ENCODE results near the gene INO80B.
A peak's percentile ranks its signal among the peaks of the same experiment; 100 is the strongest.

INO80B gene

DNA sequence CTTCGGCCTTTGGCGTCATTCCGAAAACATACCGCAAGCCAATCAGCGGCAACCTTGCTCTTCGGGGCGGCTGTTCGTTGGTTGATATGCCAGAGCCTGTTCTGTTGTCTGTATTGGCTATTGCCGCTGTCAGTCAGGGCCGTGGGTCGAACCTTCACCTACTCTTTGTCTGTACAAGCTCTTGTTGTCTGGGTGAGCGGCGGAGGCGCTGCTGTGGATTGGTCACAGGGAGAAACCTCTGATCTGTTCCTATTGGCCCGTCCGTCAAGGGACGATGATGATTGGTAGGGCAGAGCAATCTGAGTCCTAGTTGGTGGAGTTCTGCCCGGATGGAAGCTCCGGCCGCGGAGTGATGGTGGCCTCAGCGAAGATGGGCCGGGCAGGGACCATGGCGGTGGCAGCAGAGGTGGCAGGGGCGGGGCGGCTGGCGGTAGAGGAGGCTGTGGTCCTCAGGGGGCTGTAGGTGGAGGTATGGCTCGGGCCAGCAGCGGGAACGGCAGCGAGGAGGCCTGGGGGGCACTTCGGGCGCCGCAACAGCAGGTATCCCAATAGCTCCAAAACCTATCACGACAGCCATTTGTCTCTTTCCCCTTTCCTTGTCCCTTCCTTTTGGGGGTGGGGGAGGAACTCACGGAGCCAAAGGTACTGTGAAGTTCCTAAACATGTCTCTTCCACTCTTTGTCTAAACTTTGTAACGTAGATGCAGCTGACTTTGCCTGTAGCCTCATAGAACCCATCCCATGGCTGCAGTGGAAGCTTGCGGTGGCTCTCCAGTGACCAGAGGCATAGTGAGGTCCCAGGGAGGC is 3.4 kb downstream of the INO80B start, which contains the start of gene WBP1:
Gene WBP1 (plus strand): TSS at position 307 of the 806 bp plus-strand sequence. CDS start 165 bp downstream, at position 472.
- TF ChIP-seq ZFX (IDR thresholded peaks at IDR 0.05; ENCODE audit: borderline replicate concordance): no peak
- TF ChIP-seq, protein P1, sequence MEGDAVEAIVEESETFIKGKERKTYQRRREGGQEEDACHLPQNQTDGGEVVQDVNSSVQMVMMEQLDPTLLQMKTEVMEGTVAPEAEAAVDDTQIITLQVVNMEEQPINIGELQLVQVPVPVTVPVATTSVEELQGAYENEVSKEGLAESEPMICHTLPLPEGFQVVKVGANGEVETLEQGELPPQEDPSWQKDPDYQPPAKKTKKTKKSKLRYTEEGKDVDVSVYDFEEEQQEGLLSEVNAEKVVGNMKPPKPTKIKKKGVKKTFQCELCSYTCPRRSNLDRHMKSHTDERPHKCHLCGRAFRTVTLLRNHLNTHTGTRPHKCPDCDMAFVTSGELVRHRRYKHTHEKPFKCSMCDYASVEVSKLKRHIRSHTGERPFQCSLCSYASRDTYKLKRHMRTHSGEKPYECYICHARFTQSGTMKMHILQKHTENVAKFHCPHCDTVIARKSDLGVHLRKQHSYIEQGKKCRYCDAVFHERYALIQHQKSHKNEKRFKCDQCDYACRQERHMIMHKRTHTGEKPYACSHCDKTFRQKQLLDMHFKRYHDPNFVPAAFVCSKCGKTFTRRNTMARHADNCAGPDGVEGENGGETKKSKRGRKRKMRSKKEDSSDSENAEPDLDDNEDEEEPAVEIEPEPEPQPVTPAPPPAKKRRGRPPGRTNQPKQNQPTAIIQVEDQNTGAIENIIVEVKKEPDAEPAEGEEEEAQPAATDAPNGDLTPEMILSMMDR (IDR thresholded peaks at IDR 0.05): no peak
- H3K27ac ChIP-seq: peak within 1 kb of the TSS; percentile 98

DNA sequence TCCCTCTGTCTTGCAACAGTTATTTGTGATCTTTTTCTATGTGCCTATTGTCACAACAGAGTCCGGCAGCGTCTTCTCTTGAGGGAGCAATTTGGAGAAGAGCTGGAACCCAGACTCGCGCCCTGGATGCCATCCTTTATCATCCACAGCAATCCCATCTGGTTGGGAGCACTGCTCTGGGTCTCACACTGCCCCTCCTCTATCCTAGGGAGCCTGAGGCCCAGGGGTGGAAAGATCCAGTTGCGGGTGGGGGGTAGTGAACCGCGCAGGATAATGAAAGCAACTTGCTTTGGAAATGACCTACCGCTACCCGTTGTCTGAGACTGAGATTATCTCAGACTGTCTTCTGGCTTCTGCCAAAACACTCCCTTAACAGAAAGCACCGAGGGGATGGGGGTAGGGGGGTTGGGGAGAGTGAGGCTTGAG is 4.1 kb downstream of the INO80B start:
- TF ChIP-seq, protein P1 (IDR thresholded peaks at IDR 0.05): no peak
- TF ChIP-seq ZFX (IDR thresholded peaks at IDR 0.05; ENCODE audit: borderline replicate concordance): no peak
- H3K27ac ChIP-seq: peak overlapping the region; percentile 98

DNA sequence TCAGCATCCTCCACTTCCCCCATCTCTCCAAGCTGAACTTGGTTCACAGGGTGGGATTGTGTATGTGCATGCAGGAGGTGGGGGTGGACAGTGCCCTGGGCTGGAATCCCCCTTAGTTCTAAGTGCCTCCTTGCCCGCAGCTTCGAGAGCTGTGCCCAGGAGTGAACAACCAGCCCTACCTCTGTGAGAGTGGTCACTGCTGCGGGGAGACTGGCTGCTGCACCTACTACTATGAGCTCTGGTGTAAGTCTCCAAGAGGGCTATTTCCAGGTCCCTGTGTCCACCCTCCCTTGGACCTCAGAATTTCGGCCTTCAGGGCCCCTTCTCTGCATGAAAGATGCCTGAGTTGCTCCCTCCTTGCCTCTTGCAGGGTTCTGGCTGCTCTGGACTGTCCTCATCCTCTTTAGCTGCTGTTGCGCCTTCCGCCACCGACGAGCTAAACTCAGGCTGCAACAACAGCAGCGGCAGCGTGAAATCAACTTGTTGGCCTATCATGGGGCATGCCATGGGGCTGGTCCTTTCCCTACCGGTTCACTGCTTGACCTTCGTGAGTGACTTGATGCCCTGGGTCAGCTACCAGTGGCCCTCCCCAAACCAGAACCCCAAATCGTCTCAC is 4.7 kb downstream of the INO80B start:
- peak overlapping the region; percentile 98 for H3K27ac ChIP-seq

DNA sequence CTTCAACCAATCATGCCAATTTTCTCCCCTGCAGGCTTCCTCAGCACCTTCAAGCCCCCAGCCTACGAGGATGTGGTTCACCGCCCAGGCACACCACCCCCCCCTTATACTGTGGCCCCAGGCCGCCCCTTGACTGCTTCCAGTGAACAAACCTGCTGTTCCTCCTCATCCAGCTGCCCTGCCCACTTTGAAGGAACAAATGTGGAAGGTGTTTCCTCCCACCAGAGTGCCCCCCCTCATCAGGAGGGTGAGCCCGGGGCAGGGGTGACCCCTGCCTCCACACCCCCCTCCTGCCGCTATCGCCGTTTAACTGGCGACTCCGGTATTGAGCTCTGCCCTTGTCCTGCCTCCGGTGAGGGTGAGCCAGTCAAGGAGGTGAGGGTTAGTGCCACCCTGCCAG is 5.3 kb downstream of the INO80B start:
- H3K27ac ChIP-seq: peak overlapping the region; percentile 98

DNA sequence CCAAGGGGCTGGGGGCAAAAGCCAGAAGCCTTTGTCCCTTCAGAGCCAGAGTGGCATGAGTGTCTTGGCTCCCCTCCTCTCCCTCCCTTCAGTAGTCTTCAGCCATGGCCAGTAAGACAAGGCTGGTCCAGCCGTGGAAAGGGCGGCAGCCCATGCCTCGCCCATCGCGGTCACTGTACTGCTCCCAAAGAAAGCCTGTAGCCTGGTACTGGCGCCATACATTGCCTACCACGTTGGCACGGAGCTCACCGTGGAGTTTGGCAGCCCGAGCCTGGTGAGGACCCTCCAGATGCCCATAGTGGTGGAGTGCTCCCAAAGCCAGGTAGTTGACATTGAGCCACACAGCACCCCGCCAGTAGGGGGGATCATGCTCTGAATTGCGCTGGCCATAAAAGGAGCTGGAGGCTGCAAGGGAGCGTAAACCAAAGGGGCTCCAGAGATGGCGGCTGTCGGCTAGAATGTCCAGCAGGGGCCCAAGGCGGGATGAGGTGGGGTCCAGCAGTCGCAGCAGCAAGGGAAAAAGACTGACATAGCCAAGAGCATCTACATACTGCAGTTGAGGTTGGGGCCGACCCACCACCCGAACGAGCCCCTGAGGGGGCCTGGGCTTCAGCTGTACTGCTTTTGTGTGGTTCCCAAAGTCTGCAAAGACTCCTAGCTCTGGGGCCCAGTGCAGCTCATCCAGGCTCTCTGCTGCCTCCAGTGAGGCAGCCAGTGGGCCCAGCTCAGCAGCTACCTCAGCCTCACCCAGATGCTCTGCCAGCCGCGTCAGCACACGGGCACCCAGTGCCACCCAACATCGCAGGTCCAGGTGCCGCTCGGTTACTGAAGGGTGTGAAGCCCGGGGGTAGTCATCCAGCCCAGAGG is 6.5 kb downstream of the INO80B start:
- H3K27ac ChIP-seq: peak overlapping the region; percentile 98
- TF ChIP-seq, protein P1 (IDR thresholded peaks at IDR 0.05): no peak
- no peak for TF ChIP-seq ZFX (IDR thresholded peaks at IDR 0.05; ENCODE audit: borderline replicate concordance)

DNA sequence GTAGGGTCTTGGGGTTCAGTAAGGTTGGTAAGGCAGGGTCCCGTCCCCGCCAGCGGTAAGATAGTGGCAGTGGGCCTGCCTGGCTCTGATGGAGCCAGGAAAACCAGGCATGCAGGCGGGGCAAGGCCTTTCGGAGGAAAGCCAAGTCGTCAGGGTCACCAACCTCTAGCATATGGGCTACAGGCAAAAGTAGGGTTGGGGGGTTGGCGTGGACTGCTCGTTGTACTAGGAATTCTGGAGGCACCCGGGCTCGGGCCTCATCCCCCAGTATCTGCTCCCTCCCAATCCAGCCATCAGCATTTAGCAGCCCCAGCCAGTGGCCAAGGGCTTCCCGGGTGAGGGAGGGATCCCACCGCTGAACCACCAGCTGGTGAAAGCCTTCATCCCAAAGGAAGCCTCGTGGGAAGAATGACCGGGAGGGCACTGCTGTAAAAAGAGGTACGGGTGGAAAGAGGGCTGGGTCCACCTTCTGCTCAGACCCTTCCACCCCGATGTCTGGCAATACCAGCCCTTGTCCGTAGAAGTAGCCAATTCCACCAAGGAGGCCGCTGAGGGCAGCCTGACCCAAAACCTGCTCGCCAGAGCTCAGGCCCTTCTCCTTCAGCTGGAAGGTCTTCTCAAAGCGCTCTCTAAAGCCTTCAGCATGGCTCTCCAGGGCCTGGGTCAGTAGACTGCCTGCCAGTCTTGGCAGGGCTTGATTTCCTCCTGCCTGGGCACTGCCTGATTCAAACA is 7.3 kb downstream of the INO80B start:
- peak overlapping the region; percentile 98; the same call in 1 of the 2 replicates for H3K27ac ChIP-seq
- TF ChIP-seq, protein P1 (IDR thresholded peaks at IDR 0.05): no peak
- TF ChIP-seq ZFX (IDR thresholded peaks at IDR 0.05; ENCODE audit: borderline replicate concordance): no peak

DNA sequence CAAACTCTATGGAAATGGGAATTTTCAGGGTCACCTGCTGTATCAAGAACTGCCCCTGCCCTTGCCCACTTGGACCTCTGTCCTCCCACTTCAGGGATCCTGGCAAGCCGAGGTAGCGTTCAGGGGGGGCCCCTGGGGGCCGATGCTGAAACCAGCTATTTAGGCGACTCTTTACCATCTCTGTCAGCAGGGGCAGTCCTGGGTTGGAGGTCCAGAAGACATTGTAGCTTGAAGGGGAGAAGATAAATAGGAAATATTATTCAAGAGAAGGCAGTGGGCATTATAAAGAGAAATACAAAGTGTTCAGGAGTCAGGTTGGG is 7.9 kb downstream of the INO80B start:
- TF ChIP-seq, protein P1 (IDR thresholded peaks at IDR 0.05): no peak
- no peak for TF ChIP-seq ZFX (IDR thresholded peaks at IDR 0.05; ENCODE audit: borderline replicate concordance)
- peak overlapping the region; percentile 42; the same call in 1 of the 2 replicates for H3K27ac ChIP-seq

Data from 22Rv1 (cell line).